Sigmoid colon (tissue), 4 donors: Measurements from ENCODE around the gene CCDC7.

Source experiments
- CTCF ChIP-seq, 4 experiments: fragments of 450-650 bp in 3 of 4; fragments of 200-600 bp in 1 of 4; IDR thresholded peaks; one replicate each; pipeline ENCODE4 v1.5.1; 2016 to 2019; ENCODE audit warnings: antibody characterized with exemption in 4 of 4, mild to moderate bottlenecking in 3 of 4, moderate library complexity in 2 of 4
- POLR2A ChIP-seq, 2 donors: fragments of 450-650 bp; IDR thresholded peaks; one replicate each; pipeline ENCODE4 v1.6.1; 2016; ENCODE audit warnings: antibody characterized with exemption in 2 of 2, mild to moderate bottlenecking in 2 of 2, moderate library complexity in 2 of 2
- POLR2AphosphoS5 ChIP-seq, 4 donors: sonication (generic); formaldehyde crosslinking; IDR thresholded peaks; one replicate each; pipeline ENCODE4 v1.6.1; 2017; ENCODE audit warnings: antibody characterized with exemption in 4 of 4

GRCh38 chr10:32744321-32744720 is 298.4 kb downstream of the CCDC7 start:
- TF ChIP-seq CTCF (IDR thresholded peaks at IDR 0.05) (no peak), POLR2AphosphoS5 (IDR thresholded peaks at IDR 0.05) (no peak), POLR2A (IDR thresholded peaks at IDR 0.05) (no peak)
